ENCODE results near the gene VPS26C.

GRCh38 chr21:37292041-37292440 lies 24.9 kb upstream of the VPS26C start:
- TF ChIP-seq CTCF (conservative IDR thresholded peaks at IDR 0.05) (no peak), ZFX (IDR thresholded peaks at IDR 0.05) (no peak)

Data from C4-2B (cell line).